Measurements from ENCODE around the gene ZNF234. TPM values are rescaled to one million over a fixed set of nuclear protein-coding genes. Genes with fewer than 3 reads are reported as not detected.
A peak's percentile ranks its signal among the peaks of the same experiment; 100 is the strongest.
"Not testable (repeated sequence)": the region's sequence is repeated elsewhere in the genome, so short reads cannot be mapped to it uniquely, and the experiment has no call there.

Gene ZNF234
- polyA plus RNA-seq, 1 experiment = 6.5 TPM

- ChIA-PET CTCF (no interaction called here), POLR2A (interaction anchor here (0.9 to 1.5 kb wide), 4 partner anchors 19 to 63 kb away, joined by 3 to 8 read pairs (median 5); partner anchors contain the start of genes ZNF224 and ZNF226)
- H3K27ac ChIP-seq (ENCODE audit: low read depth, low read length) = peak overlapping the region; percentile 82
- no peaks in the 10 kb centered on the region for H3K27me3 ChIP-seq (ENCODE audit: control insufficient read depth, insufficient read depth, low read length)
- no peak for DNase-seq (ENCODE audit: low read depth, low spot score)
- H3K4me3 ChIP-seq (ENCODE audit: low read depth, low read length) = peak overlapping the region; percentile 86
- TF ChIP-seq, protein P1, sequence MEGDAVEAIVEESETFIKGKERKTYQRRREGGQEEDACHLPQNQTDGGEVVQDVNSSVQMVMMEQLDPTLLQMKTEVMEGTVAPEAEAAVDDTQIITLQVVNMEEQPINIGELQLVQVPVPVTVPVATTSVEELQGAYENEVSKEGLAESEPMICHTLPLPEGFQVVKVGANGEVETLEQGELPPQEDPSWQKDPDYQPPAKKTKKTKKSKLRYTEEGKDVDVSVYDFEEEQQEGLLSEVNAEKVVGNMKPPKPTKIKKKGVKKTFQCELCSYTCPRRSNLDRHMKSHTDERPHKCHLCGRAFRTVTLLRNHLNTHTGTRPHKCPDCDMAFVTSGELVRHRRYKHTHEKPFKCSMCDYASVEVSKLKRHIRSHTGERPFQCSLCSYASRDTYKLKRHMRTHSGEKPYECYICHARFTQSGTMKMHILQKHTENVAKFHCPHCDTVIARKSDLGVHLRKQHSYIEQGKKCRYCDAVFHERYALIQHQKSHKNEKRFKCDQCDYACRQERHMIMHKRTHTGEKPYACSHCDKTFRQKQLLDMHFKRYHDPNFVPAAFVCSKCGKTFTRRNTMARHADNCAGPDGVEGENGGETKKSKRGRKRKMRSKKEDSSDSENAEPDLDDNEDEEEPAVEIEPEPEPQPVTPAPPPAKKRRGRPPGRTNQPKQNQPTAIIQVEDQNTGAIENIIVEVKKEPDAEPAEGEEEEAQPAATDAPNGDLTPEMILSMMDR (IDR thresholded peaks at IDR 0.05; ENCODE audit: low read depth, low read length) = no peak
- peaks cover 10% of the 10 kb centered on the region for H3K9me3 ChIP-seq (ENCODE audit: control insufficient read depth, insufficient read depth, low read length)
These were observed 27.5 kb upstream of the ZNF234 start for GRCh38 chr19:44113784-44114390.

- CTCF ChIA-PET; H3K4me3 ChIP-seq (ENCODE audit: low read depth, low read length); H3K9me3 ChIP-seq (ENCODE audit: control insufficient read depth, insufficient read depth, low read length); H3K27me3 ChIP-seq (ENCODE audit: control insufficient read depth, insufficient read depth, low read length); DNase-seq (ENCODE audit: low read depth, low spot score); POLR2A ChIA-PET; H3K27ac ChIP-seq (ENCODE audit: low read depth, low read length): not testable (repeated sequence)
These were observed 20.2 kb upstream of the ZNF234 start for GRCh38 chr19:44121162-44121561.

- no peak for DNase-seq (ENCODE audit: low read depth, low spot score)
- ChIA-PET CTCF (no interaction called here), POLR2A (no interaction called here)
- Histone ChIP-seq H3K4me3 (ENCODE audit: low read depth, low read length) (no peak overlapping the region), H3K27me3 (ENCODE audit: control insufficient read depth, insufficient read depth, low read length) (no peaks in the 10 kb centered on the region), H3K27ac (ENCODE audit: low read depth, low read length) (no peak overlapping the region), H3K9me3 (ENCODE audit: control insufficient read depth, insufficient read depth, low read length) (peaks cover 6% of the 10 kb centered on the region)
- TF ChIP-seq, protein P1 (IDR thresholded peaks at IDR 0.05; ENCODE audit: low read depth, low read length) = no peak
These were observed 9.4 kb upstream of the ZNF234 start for GRCh38 chr19:44131955-44132354.

GRCh38 chr19:44142059-44142433 is 692 bp downstream of the ZNF234 start:
- no peaks in the 10 kb centered on the region for H3K9me3 ChIP-seq (ENCODE audit: control insufficient read depth, insufficient read depth, low read length)
- ChIA-PET POLR2A (interaction anchor here (1.0 kb wide), 1 partner anchor 23 kb away, joined by 3 read pairs; the partner anchor contains the start of gene ZNF226), CTCF (no interaction called here)
- peak overlapping the region; percentile 89 for H3K4me3 ChIP-seq (ENCODE audit: low read depth, low read length)
- no peaks in the 10 kb centered on the region for H3K27me3 ChIP-seq (ENCODE audit: control insufficient read depth, insufficient read depth, low read length)
- H3K27ac ChIP-seq (ENCODE audit: low read depth, low read length) = no peak overlapping the region
- DNase-seq (ENCODE audit: low read depth, low spot score) = no peak
- TF ChIP-seq, protein P1 (IDR thresholded peaks at IDR 0.05; ENCODE audit: low read depth, low read length) = no peak

- Histone ChIP-seq H3K27me3 (ENCODE audit: control insufficient read depth, insufficient read depth, low read length) (no peaks in the 10 kb centered on the region), H3K27ac (ENCODE audit: low read depth, low read length) (no peak overlapping the region), H3K9me3 (ENCODE audit: control insufficient read depth, insufficient read depth, low read length) (peaks cover 3% of the 10 kb centered on the region; the same call in 1 of the 2 replicates), H3K4me3 (ENCODE audit: low read depth, low read length) (no peak overlapping the region)
- CTCF ChIA-PET = no interaction called here
- no peak for DNase-seq (ENCODE audit: low read depth, low spot score)
- POLR2A ChIA-PET = no interaction called here
- TF ChIP-seq, protein P1 (IDR thresholded peaks at IDR 0.05; ENCODE audit: low read depth, low read length) = no peak
These were observed 8.4 kb downstream of the ZNF234 start for GRCh38 chr19:44149776-44150175.
